HCT116 (cell line): ENCODE data around the gene CSF3R.

Source experiments
- EZH2 ChIP-seq: fragments of 200-600 bp; sonication (generic); IDR thresholded peaks from 2 replicates; pipeline ENCODE4 v1.6.1; 2017; ENCODE audit warnings: antibody characterized with exemption, mixed run types
- POLR2A ChIP-seq: IDR thresholded peaks from 2 replicates; pipeline ENCODE4 v1.7.0; 2011; ENCODE audit warnings: borderline replicate concordance; ENCODE audit not compliant: insufficient read depth, insufficient read length; ENCODE audit errors: extremely low read depth
- RAD21 ChIP-seq: IDR thresholded peaks from 2 replicates; pipeline ENCODE4 v1.6.1; 2012; ENCODE audit warnings: low read depth, mild to moderate bottlenecking
- TCF7L2 ChIP-seq: IDR thresholded peaks from 2 replicates; pipeline ENCODE4 v1.7.0; 2011; ENCODE audit warnings: borderline replicate concordance, inconsistent platforms; ENCODE audit not compliant: insufficient read depth, insufficient read length; ENCODE audit errors: extremely low read depth
- TF ChIP-seq, protein P1 (sequence below), 3 experiments: fragments of 200-600 bp in 1 of 3; sonication (generic) in 1 of 3; IDR thresholded peaks in 2 of 3; conservative IDR thresholded peaks in 1 of 3; 2 replicates each; pipeline ENCODE4 v1.5.1; 2012 to 2017; ENCODE audit warnings: low read depth in 2 of 3, low read length in 2 of 3, antibody characterized with exemption in 1 of 3, borderline replicate concordance in 1 of 3, control low read depth in 1 of 3, mild to moderate bottlenecking in 1 of 3, mixed read lengths in 1 of 3, mixed run types in 1 of 3, moderate library complexity in 1 of 3; ENCODE audit not compliant: insufficient read depth in 1 of 3
- TF ChIP-seq, protein P2 (sequence below): IDR thresholded peaks from 2 replicates; pipeline ENCODE4 v1.6.1; 2012; ENCODE audit warnings: low read depth

GRCh38 chr1:36419140-36419539, 63.6 kb downstream of the CSF3R start:
- TF ChIP-seq POLR2A (no peak), RAD21 (no peak), TCF7L2 (no peak), EZH2 (no peak)
- TF ChIP-seq, protein P1, sequence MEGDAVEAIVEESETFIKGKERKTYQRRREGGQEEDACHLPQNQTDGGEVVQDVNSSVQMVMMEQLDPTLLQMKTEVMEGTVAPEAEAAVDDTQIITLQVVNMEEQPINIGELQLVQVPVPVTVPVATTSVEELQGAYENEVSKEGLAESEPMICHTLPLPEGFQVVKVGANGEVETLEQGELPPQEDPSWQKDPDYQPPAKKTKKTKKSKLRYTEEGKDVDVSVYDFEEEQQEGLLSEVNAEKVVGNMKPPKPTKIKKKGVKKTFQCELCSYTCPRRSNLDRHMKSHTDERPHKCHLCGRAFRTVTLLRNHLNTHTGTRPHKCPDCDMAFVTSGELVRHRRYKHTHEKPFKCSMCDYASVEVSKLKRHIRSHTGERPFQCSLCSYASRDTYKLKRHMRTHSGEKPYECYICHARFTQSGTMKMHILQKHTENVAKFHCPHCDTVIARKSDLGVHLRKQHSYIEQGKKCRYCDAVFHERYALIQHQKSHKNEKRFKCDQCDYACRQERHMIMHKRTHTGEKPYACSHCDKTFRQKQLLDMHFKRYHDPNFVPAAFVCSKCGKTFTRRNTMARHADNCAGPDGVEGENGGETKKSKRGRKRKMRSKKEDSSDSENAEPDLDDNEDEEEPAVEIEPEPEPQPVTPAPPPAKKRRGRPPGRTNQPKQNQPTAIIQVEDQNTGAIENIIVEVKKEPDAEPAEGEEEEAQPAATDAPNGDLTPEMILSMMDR (IDR thresholded peaks at IDR 0.05 in 2 of 3, conservative IDR thresholded peaks at IDR 0.05 in 1 of 3; ENCODE audit: borderline replicate concordance in 1 of 3, insufficient read depth in 1 of 3, low read depth in 2 of 3, low read length in 2 of 3) = no peak
- TF ChIP-seq, protein P2, sequence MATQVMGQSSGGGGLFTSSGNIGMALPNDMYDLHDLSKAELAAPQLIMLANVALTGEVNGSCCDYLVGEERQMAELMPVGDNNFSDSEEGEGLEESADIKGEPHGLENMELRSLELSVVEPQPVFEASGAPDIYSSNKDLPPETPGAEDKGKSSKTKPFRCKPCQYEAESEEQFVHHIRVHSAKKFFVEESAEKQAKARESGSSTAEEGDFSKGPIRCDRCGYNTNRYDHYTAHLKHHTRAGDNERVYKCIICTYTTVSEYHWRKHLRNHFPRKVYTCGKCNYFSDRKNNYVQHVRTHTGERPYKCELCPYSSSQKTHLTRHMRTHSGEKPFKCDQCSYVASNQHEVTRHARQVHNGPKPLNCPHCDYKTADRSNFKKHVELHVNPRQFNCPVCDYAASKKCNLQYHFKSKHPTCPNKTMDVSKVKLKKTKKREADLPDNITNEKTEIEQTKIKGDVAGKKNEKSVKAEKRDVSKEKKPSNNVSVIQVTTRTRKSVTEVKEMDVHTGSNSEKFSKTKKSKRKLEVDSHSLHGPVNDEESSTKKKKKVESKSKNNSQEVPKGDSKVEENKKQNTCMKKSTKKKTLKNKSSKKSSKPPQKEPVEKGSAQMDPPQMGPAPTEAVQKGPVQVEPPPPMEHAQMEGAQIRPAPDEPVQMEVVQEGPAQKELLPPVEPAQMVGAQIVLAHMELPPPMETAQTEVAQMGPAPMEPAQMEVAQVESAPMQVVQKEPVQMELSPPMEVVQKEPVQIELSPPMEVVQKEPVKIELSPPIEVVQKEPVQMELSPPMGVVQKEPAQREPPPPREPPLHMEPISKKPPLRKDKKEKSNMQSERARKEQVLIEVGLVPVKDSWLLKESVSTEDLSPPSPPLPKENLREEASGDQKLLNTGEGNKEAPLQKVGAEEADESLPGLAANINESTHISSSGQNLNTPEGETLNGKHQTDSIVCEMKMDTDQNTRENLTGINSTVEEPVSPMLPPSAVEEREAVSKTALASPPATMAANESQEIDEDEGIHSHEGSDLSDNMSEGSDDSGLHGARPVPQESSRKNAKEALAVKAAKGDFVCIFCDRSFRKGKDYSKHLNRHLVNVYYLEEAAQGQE = no peak
